GM23338 (cell line): ENCODE measurements around the gene TTC23. TPM values are rescaled to one million over a fixed set of nuclear protein-coding genes. Genes with fewer than 3 reads are reported as not detected.

Source experiments
- ATAC-seq: fragments of 200-7000 bp; cut with Tn5 transposase; 3 replicates; pipeline ENCODE4 v1.9.1; 2020
- DNase-seq: peaks from one replicate; pipeline ENCODE4 v3.0.0-alpha.2; 2015; ENCODE audit warnings: low spot score
- H2AFZ ChIP-seq: fragments of 200-600 bp; sonication (generic); 2 replicates; pipeline ENCODE4 v1.8.0; 2016; ENCODE audit warnings: antibody characterized with exemption, mild to moderate bottlenecking, moderate library complexity
- H3F3A ChIP-seq: fragments of 200-600 bp; sonication (generic); replicated peaks from 2 replicates; pipeline ENCODE4 v1.8.0; 2017; ENCODE audit warnings: antibody characterized with exemption, mixed run types, low read depth
- H3K27ac ChIP-seq: fragments of 200-600 bp; sonication (generic); 2 replicates; pipeline ENCODE4 v1.6.1; 2016; ENCODE audit warnings: low read depth
- H3K27me3 ChIP-seq: fragments of 200-600 bp; sonication (generic); 2 replicates; pipeline ENCODE4 v1.8.0; 2016; ENCODE audit warnings: mild to moderate bottlenecking, mixed run types, moderate library complexity; ENCODE audit not compliant: insufficient read depth
- H3K36me3 ChIP-seq: fragments of 200-600 bp; sonication (generic); 2 replicates; pipeline ENCODE4 v1.8.0; 2016; ENCODE audit warnings: mild to moderate bottlenecking; ENCODE audit not compliant: insufficient read depth
- H3K4me1 ChIP-seq: fragments of 200-600 bp; sonication (generic); 2 replicates; pipeline ENCODE4 v1.8.0; 2016; ENCODE audit warnings: mild to moderate bottlenecking, moderate library complexity; ENCODE audit not compliant: insufficient read depth
- H3K4me2 ChIP-seq: fragments of 200-600 bp; sonication (generic); 2 replicates; pipeline ENCODE4 v1.7.1; 2017; ENCODE audit warnings: mixed run types
- H3K4me3 ChIP-seq: fragments of 200-600 bp; sonication (generic); 2 replicates; pipeline ENCODE4 v1.6.1; 2016; ENCODE audit warnings: mixed run types
- H3K79me2 ChIP-seq: fragments of 200-600 bp; sonication (generic); replicated peaks from 2 replicates; pipeline ENCODE4 v1.8.0; 2017; ENCODE audit warnings: mild to moderate bottlenecking; ENCODE audit not compliant: insufficient read depth
- H3K9me2 ChIP-seq: fragments of 200-600 bp; sonication (generic); 2 replicates; pipeline ENCODE4 v1.8.0; 2017; ENCODE audit not compliant: insufficient read depth
- H4K20me1 ChIP-seq: fragments of 200-600 bp; sonication (generic); replicated peaks from 2 replicates; pipeline ENCODE4 v1.8.0; 2017; ENCODE audit warnings: mild to moderate bottlenecking; ENCODE audit not compliant: insufficient read depth
- H3K27ac Mint-ChIP-seq: 2 replicates; pipeline ENCODE4 v1.8.0; 2020; ENCODE audit warnings: inconsistent platforms, mild to moderate bottlenecking, moderate library complexity, mixed read lengths
- H3K27me3 Mint-ChIP-seq: 3 replicates; pipeline ENCODE4 v1.8.0; 2022; ENCODE audit warnings: low read depth, mild to moderate bottlenecking, moderate library complexity, mixed read lengths, inconsistent platforms; ENCODE audit not compliant: insufficient read depth, poor library complexity
- H3K36me3 Mint-ChIP-seq: 3 replicates; pipeline ENCODE4 v1.8.0; 2021; ENCODE audit warnings: low read depth, mild to moderate bottlenecking, inconsistent platforms, moderate library complexity, mixed read lengths
- H3K4me1 Mint-ChIP-seq: 3 replicates; pipeline ENCODE4 v1.8.0; 2020; ENCODE audit warnings: mild to moderate bottlenecking, inconsistent platforms, mixed read lengths
- H3K4me3 Mint-ChIP-seq: 3 replicates; pipeline ENCODE4 v1.8.0; 2021; ENCODE audit warnings: moderate library complexity, mild to moderate bottlenecking, inconsistent platforms, mixed read lengths
- H3K9me3 Mint-ChIP-seq: 3 replicates; pipeline ENCODE4 v1.8.0; 2020; ENCODE audit warnings: moderate library complexity, mild to moderate bottlenecking, inconsistent platforms, mixed read lengths
- CREB1 ChIP-seq: fragments of 250-450 bp; sonication (Bioruptor Pico); IDR thresholded peaks from 2 replicates; pipeline ENCODE4 v1.5.0; 2020; ENCODE audit warnings: low read depth, mild to moderate bottlenecking, moderate library complexity
- EZH2 ChIP-seq: fragments of 200-600 bp; sonication (generic); IDR thresholded peaks from one replicate; pipeline ENCODE4 v1.8.0; 2017; ENCODE audit warnings: antibody characterized with exemption, mild to moderate bottlenecking, low read depth; ENCODE audit not compliant: unreplicated experiment
- EZH2phosphoT487 ChIP-seq: fragments of 200-600 bp; sonication (generic); IDR thresholded peaks from one replicate; pipeline ENCODE4 v1.8.1; 2018; ENCODE audit warnings: antibody characterized with exemption; ENCODE audit not compliant: unreplicated experiment
- JUNB ChIP-seq: IDR thresholded peaks from one replicate; pipeline ENCODE4 v1.6.1; 2016; ENCODE audit warnings: antibody characterized with exemption; ENCODE audit not compliant: unreplicated experiment
- NANOG ChIP-seq: IDR thresholded peaks from 2 replicates; pipeline ENCODE4 v1.6.1; 2016; ENCODE audit warnings: antibody characterized with exemption, borderline replicate concordance
- POLR2AphosphoS5 ChIP-seq: IDR thresholded peaks from 2 replicates; pipeline ENCODE4 v1.6.1; 2016; ENCODE audit warnings: antibody characterized with exemption, low read depth
- REST ChIP-seq: IDR thresholded peaks from one replicate; pipeline ENCODE4 v1.6.1; 2018; ENCODE audit warnings: antibody characterized with exemption; ENCODE audit not compliant: unreplicated experiment
- STAT1 ChIP-seq: IDR thresholded peaks from one replicate; pipeline ENCODE4 v1.6.1; 2016; ENCODE audit warnings: antibody characterized with exemption; ENCODE audit not compliant: unreplicated experiment
- ZNF114 ChIP-seq: fragments of 250-450 bp; sonication (Bioruptor Pico); IDR thresholded peaks from 2 replicates; pipeline ENCODE4 v1.5.0; 2020; ENCODE audit warnings: mild to moderate bottlenecking, moderate library complexity
- ZNF331 ChIP-seq: fragments of 250-450 bp; sonication (Bioruptor Pico); IDR thresholded peaks from 2 replicates; pipeline ENCODE4 v1.5.0; 2020; ENCODE audit warnings: low read depth, mild to moderate bottlenecking, moderate library complexity
- polyA plus RNA-seq: library from polyadenylated mRNA; unstranded; fragments of >200 nt; fragmentation: Nextera tagmentation; extraction: Ambion mirVana; gene quantifications from 2 replicates; pipeline ENCODE4 v1.2.1, GENCODE V29; 2016
- total RNA-seq: library from RNA; depleted of rRNA; stranded (reverse); fragments of >200 nt; shearing (Covaris generic); gene quantifications from 2 replicates; pipeline ENCODE4 v1.2.3, GENCODE V29; 2014
- TF ChIP-seq, protein P1 (sequence below): IDR thresholded peaks from 2 replicates; pipeline ENCODE4 v1.6.1; 2016; ENCODE audit warnings: antibody characterized with exemption
- TF ChIP-seq, protein P2 (sequence below): fragments of 250-450 bp; sonication (Bioruptor Pico); IDR thresholded peaks from 2 replicates; pipeline ENCODE4 v1.5.0; 2020; ENCODE audit warnings: mild to moderate bottlenecking, moderate library complexity
- TF ChIP-seq, protein P3 (sequence below), 2 experiments: fragments of 200-600 bp in 1 of 2; sonication (generic) in 1 of 2; conservative IDR thresholded peaks; 2 replicates each; pipeline versions ENCODE4 v1.5.1 to v1.6.1; 2016 to 2017; ENCODE audit warnings: antibody characterized with exemption in 2 of 2, low read depth in 2 of 2, mild to moderate bottlenecking in 2 of 2, moderate library complexity in 1 of 2

TTC23 gene
- total and polyA plus RNA-seq, 2 experiments from 2014 or later = 6.3 to 25.2 TPM

DNA sequence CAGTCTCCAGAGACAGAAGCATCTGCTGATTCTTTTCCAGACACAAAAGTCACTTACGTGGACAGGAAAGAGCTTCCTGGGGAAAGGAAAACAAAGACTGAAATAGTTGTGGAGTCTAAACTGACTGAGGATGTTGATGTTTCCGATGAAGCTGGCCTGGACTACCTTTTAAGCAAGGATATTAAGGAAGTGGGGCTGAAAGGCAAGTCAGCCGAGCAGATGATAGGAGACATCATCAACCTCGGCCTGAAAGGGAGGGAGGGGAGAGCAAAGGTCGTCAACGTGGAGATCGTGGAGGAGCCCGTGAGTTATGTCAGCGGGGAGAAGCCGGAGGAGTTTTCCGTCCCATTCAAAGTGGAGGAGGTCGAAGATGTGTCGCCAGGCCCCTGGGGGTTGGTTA lies 119.1 kb downstream of the TTC23 start:
- Histone ChIP-seq H2AFZ (no peak overlapping the region), H3K36me3 (no peaks in the 10 kb centered on the region), H3F3A (no peaks in the 10 kb centered on the region), H3K27ac (no peak overlapping the region), H3K9me2 (no peaks in the 10 kb centered on the region), H3K4me1 (no peaks in the 10 kb centered on the region), H3K4me3 (no peak overlapping the region), H4K20me1 (no peaks in the 10 kb centered on the region), H3K27me3 (no peaks in the 10 kb centered on the region), H3K4me2 (no peak overlapping the region), H3K79me2 (no peaks in the 10 kb centered on the region; the same call in 1 of the 2 replicates)
- TF ChIP-seq EZH2phosphoT487 = no peak
- TF ChIP-seq, protein P1, sequence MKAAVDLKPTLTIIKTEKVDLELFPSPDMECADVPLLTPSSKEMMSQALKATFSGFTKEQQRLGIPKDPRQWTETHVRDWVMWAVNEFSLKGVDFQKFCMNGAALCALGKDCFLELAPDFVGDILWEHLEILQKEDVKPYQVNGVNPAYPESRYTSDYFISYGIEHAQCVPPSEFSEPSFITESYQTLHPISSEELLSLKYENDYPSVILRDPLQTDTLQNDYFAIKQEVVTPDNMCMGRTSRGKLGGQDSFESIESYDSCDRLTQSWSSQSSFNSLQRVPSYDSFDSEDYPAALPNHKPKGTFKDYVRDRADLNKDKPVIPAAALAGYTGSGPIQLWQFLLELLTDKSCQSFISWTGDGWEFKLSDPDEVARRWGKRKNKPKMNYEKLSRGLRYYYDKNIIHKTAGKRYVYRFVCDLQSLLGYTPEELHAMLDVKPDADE = no peak
- no peak for TF ChIP-seq CREB1 (CRISPR knock-in tag)
- no peak for TF ChIP-seq JUNB
- no peak for TF ChIP-seq REST
- TF ChIP-seq ZNF114 (CRISPR knock-in tag) = no peak
- TF ChIP-seq POLR2AphosphoS5 = no peak
- TF ChIP-seq EZH2 = no peak
- TF ChIP-seq, protein P2, sequence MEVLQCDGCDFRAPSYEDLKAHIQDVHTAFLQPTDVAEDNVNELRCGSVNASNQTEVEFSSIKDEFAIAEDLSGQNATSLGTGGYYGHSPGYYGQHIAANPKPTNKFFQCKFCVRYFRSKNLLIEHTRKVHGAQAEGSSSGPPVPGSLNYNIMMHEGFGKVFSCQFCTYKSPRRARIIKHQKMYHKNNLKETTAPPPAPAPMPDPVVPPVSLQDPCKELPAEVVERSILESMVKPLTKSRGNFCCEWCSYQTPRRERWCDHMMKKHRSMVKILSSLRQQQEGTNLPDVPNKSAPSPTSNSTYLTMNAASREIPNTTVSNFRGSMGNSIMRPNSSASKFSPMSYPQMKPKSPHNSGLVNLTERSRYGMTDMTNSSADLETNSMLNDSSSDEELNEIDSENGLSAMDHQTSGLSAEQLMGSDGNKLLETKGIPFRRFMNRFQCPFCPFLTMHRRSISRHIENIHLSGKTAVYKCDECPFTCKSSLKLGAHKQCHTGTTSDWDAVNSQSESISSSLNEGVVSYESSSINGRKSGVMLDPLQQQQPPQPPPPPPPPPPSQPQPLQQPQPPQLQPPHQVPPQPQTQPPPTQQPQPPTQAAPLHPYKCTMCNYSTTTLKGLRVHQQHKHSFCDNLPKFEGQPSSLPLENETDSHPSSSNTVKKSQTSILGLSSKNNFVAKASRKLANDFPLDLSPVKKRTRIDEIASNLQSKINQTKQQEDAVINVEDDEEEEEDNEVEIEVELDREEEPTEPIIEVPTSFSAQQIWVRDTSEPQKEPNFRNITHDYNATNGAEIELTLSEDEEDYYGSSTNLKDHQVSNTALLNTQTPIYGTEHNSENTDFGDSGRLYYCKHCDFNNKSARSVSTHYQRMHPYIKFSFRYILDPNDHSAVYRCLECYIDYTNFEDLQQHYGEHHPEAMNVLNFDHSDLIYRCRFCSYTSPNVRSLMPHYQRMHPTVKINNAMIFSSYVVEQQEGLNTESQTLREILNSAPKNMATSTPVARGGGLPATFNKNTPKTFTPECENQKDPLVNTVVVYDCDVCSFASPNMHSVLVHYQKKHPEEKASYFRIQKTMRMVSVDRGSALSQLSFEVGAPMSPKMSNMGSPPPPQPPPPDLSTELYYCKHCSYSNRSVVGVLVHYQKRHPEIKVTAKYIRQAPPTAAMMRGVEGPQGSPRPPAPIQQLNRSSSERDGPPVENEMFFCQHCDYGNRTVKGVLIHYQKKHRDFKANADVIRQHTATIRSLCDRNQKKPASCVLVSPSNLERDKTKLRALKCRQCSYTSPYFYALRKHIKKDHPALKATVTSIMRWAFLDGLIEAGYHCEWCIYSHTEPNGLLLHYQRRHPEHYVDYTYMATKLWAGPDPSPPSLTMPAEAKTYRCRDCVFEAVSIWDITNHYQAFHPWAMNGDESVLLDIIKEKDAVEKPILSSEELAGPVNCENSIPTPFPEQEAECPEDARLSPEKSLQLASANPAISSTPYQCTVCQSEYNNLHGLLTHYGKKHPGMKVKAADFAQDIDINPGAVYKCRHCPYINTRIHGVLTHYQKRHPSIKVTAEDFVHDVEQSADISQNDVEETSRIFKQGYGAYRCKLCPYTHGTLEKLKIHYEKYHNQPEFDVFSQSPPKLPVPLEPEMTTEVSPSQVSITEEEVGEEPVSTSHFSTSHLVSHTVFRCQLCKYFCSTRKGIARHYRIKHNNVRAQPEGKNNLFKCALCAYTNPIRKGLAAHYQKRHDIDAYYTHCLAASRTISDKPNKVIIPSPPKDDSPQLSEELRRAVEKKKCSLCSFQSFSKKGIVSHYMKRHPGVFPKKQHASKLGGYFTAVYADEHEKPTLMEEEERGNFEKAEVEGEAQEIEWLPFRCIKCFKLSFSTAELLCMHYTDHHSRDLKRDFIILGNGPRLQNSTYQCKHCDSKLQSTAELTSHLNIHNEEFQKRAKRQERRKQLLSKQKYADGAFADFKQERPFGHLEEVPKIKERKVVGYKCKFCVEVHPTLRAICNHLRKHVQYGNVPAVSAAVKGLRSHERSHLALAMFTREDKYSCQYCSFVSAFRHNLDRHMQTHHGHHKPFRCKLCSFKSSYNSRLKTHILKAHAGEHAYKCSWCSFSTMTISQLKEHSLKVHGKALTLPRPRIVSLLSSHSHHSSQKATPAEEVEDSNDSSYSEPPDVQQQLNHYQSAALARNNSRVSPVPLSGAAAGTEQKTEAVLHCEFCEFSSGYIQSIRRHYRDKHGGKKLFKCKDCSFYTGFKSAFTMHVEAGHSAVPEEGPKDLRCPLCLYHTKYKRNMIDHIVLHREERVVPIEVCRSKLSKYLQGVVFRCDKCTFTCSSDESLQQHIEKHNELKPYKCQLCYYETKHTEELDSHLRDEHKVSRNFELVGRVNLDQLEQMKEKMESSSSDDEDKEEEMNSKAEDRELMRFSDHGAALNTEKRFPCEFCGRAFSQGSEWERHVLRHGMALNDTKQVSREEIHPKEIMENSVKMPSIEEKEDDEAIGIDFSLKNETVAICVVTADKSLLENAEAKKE (CRISPR knock-in tag) = no peak
- TF ChIP-seq, protein P3, sequence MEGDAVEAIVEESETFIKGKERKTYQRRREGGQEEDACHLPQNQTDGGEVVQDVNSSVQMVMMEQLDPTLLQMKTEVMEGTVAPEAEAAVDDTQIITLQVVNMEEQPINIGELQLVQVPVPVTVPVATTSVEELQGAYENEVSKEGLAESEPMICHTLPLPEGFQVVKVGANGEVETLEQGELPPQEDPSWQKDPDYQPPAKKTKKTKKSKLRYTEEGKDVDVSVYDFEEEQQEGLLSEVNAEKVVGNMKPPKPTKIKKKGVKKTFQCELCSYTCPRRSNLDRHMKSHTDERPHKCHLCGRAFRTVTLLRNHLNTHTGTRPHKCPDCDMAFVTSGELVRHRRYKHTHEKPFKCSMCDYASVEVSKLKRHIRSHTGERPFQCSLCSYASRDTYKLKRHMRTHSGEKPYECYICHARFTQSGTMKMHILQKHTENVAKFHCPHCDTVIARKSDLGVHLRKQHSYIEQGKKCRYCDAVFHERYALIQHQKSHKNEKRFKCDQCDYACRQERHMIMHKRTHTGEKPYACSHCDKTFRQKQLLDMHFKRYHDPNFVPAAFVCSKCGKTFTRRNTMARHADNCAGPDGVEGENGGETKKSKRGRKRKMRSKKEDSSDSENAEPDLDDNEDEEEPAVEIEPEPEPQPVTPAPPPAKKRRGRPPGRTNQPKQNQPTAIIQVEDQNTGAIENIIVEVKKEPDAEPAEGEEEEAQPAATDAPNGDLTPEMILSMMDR (conservative IDR thresholded peaks at IDR 0.05; ENCODE audit: low read depth in 2 of 2) = no peak
- TF ChIP-seq ZNF331 (CRISPR knock-in tag) = no peak
- TF ChIP-seq NANOG = no peak
- no peak for TF ChIP-seq STAT1
- Mint-ChIP-seq H3K4me1 (no peaks in the 10 kb centered on the region), H3K36me3 (peaks cover 9% of the 10 kb centered on the region), H3K27me3 (no peaks in the 10 kb centered on the region), H3K27ac (no peak overlapping the region), H3K9me3 (no peaks in the 10 kb centered on the region), H3K4me3 (no peak overlapping the region)
- DNase-seq (no peak), ATAC-seq (no peak)
